ENCODE results near the gene DNER. TPM values are rescaled to one million over a fixed set of nuclear protein-coding genes. Genes with fewer than 3 reads are reported as not detected.

Gene DNER
- total and polyA plus RNA-seq, 4 donors = 0.01 TPM; not detected in 3

DNA sequence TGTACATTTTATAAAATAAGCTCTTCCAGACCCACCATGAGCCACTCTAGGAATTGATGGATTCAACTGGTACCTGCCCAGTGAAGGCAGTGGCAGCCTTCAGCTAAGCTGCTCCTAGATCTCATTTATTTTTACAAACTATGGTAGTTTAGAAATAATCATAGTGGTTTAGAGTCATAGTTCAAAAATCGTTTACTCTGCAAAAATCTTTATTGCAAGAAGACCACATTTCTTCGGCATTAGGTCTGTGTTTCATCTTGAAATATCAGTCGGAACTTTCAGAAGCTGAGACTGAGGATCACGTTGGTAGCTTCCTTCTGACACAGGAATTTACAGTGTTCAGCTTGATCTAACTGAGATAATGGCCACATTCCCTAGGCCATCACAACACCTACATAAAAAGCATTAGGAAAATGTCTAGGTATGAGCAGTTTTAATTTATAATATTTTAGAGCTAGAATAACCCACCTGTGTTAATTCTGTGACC is 237.0 kb downstream of the DNER start:
- no peak overlapping the region for H3K27ac ChIP-seq (ENCODE audit: low read depth in 1 of 2, low read length in 2 of 2)
- peaks cover 0 to 2% (median 0%) of the 10 kb centered on the region in 4 donors for H3K9me3 ChIP-seq (ENCODE audit: control insufficient read depth in 4 of 4, low read length in 3 of 4)
- H3K4me1 ChIP-seq (ENCODE audit: control insufficient read depth in 4 of 4, insufficient read depth in 4 of 4, low read length in 3 of 4) = no peaks in the 10 kb centered on the region
- H3K9ac ChIP-seq (ENCODE audit: low read depth in 1 of 2, low read length in 2 of 2) = no peak overlapping the region
- no peaks in the 10 kb centered on the region for H3K36me3 ChIP-seq (ENCODE audit: control insufficient read depth in 4 of 4, insufficient read depth in 3 of 4, low read depth in 1 of 4, low read length in 3 of 4)
- WGBS = 56% methylated on average over 4 of the region's 4 CpGs
- H3K4me3 ChIP-seq (ENCODE audit: low read depth in 1 of 3, low read length in 3 of 3) = no peak overlapping the region
- no peak for DNase-seq (ENCODE audit: low spot score)
- peaks cover 0 to 3% (median 0%) of the 10 kb centered on the region in 4 donors for H3K27me3 ChIP-seq (ENCODE audit: control insufficient read depth in 4 of 4, insufficient read depth in 4 of 4, low read length in 3 of 4)
- TF ChIP-seq TAF1 (conservative IDR thresholded peaks at IDR 0.05) (no peak), HNF4A (conservative IDR thresholded peaks at IDR 0.05) (no peak), YY1 (IDR thresholded peaks at IDR 0.05) (no peak), RAD21 (IDR thresholded peaks at IDR 0.05) (no peak), SP1 (IDR thresholded peaks at IDR 0.05) (no peak), JUND (IDR thresholded peaks at IDR 0.05) (no peak), GABPA (IDR thresholded peaks at IDR 0.05 in 1 of 2, conservative IDR thresholded peaks at IDR 0.05 in 1 of 2) (no peak), NR2F2 (IDR thresholded peaks at IDR 0.05) (no peak)
- TF ChIP-seq, protein P1, sequence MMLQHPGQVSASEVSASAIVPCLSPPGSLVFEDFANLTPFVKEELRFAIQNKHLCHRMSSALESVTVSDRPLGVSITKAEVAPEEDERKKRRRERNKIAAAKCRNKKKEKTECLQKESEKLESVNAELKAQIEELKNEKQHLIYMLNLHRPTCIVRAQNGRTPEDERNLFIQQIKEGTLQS (IDR thresholded peaks at IDR 0.05) = no peak
- TF ChIP-seq, protein P2, sequence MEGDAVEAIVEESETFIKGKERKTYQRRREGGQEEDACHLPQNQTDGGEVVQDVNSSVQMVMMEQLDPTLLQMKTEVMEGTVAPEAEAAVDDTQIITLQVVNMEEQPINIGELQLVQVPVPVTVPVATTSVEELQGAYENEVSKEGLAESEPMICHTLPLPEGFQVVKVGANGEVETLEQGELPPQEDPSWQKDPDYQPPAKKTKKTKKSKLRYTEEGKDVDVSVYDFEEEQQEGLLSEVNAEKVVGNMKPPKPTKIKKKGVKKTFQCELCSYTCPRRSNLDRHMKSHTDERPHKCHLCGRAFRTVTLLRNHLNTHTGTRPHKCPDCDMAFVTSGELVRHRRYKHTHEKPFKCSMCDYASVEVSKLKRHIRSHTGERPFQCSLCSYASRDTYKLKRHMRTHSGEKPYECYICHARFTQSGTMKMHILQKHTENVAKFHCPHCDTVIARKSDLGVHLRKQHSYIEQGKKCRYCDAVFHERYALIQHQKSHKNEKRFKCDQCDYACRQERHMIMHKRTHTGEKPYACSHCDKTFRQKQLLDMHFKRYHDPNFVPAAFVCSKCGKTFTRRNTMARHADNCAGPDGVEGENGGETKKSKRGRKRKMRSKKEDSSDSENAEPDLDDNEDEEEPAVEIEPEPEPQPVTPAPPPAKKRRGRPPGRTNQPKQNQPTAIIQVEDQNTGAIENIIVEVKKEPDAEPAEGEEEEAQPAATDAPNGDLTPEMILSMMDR (IDR thresholded peaks at IDR 0.05; ENCODE audit: low read depth, low read length, missing input control) = no peak
- TF ChIP-seq, protein P3, sequence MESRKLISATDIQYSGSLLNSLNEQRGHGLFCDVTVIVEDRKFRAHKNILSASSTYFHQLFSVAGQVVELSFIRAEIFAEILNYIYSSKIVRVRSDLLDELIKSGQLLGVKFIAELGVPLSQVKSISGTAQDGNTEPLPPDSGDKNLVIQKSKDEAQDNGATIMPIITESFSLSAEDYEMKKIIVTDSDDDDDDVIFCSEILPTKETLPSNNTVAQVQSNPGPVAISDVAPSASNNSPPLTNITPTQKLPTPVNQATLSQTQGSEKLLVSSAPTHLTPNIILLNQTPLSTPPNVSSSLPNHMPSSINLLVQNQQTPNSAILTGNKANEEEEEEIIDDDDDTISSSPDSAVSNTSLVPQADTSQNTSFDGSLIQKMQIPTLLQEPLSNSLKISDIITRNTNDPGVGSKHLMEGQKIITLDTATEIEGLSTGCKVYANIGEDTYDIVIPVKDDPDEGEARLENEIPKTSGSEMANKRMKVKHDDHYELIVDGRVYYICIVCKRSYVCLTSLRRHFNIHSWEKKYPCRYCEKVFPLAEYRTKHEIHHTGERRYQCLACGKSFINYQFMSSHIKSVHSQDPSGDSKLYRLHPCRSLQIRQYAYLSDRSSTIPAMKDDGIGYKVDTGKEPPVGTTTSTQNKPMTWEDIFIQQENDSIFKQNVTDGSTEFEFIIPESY (IDR thresholded peaks at IDR 0.05) = no peak

DNA sequence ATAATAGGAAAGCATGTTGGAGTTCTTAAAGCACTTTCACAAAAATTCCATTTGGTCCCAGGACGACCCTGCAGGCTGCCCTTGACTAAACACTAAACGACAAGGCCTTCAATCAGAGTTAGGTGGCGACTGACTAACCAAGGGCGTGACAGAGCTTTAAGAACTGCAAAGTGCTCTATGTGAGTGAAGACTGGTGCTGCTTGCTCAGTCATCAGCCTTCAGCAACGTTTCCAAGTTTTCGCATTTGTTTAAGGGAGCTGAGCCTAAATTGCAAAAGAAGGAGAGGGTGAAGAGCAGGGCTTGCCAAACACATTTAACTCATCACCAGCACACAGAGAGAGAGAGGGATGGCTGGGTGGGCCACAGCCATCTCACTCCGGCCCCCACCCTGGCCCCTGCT is 238.6 kb downstream of the DNER start:
- Histone ChIP-seq H3K27ac (ENCODE audit: low read depth in 1 of 2, low read length in 2 of 2) (no peak overlapping the region), H3K4me1 (ENCODE audit: control insufficient read depth in 4 of 4, insufficient read depth in 4 of 4, low read length in 3 of 4) (no peaks in the 10 kb centered on the region), H3K36me3 (ENCODE audit: control insufficient read depth in 4 of 4, insufficient read depth in 3 of 4, low read depth in 1 of 4, low read length in 3 of 4) (no peaks in the 10 kb centered on the region), H3K9me3 (ENCODE audit: control insufficient read depth in 4 of 4, low read length in 3 of 4) (no peaks in the 10 kb centered on the region), H3K27me3 (ENCODE audit: control insufficient read depth in 4 of 4, insufficient read depth in 4 of 4, low read length in 3 of 4) (peaks cover 0 to 3% (median 0%) of the 10 kb centered on the region in 4 donors), H3K4me3 (ENCODE audit: low read depth in 1 of 3, low read length in 3 of 3) (no peak overlapping the region), H3K9ac (ENCODE audit: low read depth in 1 of 2, low read length in 2 of 2) (no peak overlapping the region)
- DNase-seq (ENCODE audit: low spot score) = no peak
- WGBS = 53% methylated on average over 7 of the region's 7 CpGs
- TF ChIP-seq FOXA1 (IDR thresholded peaks at IDR 0.05) = no peak
- TF ChIP-seq, protein P2 (IDR thresholded peaks at IDR 0.05; ENCODE audit: low read depth, low read length, missing input control) = no peak
- TF ChIP-seq, protein P1 (IDR thresholded peaks at IDR 0.05) = no peak
- no peak for TF ChIP-seq HNF4A (conservative IDR thresholded peaks at IDR 0.05)
- no peak for TF ChIP-seq FOXA2 (IDR thresholded peaks at IDR 0.05)
- no peak for TF ChIP-seq YY1 (IDR thresholded peaks at IDR 0.05)
- TF ChIP-seq EGR1 (IDR thresholded peaks at IDR 0.05; ENCODE audit: low read depth in 2 of 2) = no peak
